Epithelial cell of prostate (primary cell): ENCODE results near the gene TBC1D19.
"Not testable (repeated sequence)": the region's sequence is repeated elsewhere in the genome, so short reads cannot be mapped to it uniquely, and the experiment has no call there.

Experiments used
- DNase-seq: peaks from one replicate; pipeline ENCODE4 v3.0.0-alpha.2; 2011; ENCODE audit warnings: low read depth, low spot score
- H3K27ac ChIP-seq: fragments of 450-650 bp; 2 replicates; pipeline ENCODE4 v1.5.1; 2017; ENCODE audit warnings: mild to moderate bottlenecking

Gene TBC1D19

GRCh38 chr4:26594778-26595177, 10.9 kb downstream of the TBC1D19 start:
- no peak for DNase-seq
- H3K27ac ChIP-seq: no peak overlapping the region

GRCh38 chr4:26596843-26597242, 13.0 kb downstream of the TBC1D19 start:
- no peak overlapping the region for H3K27ac ChIP-seq
- no peak for DNase-seq

DNA sequence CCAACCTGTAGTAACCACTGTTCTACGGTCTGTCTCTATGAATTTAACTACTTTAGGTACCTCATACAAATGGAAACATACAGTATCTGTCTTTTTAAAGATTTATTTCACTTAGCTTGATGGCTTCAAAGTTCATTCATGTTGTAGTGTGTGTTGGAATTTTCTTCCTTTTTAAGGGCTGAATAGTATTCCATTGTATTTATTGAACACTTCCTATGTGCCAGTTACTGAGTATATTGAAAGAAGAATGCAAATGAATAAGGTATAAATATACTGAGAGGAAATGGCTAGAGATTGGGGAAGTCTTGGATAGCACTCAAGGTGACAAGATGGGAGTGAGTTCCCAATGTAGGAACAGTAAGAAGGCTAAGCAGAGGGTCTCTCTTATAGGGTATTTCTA, 17.3 kb downstream of the TBC1D19 start:
- no peak overlapping the region for H3K27ac ChIP-seq
- DNase-seq: no peak

- H3K27ac ChIP-seq: no peak overlapping the region
- no peak for DNase-seq
Measured at GRCh38 chr4:26607776-26608175, 23.9 kb downstream of the TBC1D19 start.

DNA sequence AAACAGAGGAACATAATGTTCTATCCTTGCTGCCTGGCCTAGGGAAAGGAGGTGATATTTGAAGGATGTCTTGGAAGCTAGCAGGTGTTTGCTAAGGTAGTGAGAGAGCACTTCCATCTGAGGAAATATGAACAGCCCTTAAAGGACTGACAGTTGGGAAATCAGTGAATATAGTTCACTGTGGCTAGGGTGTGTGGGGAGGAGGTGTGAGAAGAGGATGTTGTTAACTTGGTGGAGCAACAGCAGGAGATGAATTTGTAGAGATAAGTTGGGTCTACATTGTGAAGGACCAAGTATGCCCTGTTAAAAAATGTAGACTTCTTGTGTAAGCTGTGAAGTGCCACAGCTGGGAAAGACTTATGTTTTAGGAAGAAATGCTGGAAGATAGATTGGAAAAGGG, 25.5 kb downstream of the TBC1D19 start:
- no peak overlapping the region for H3K27ac ChIP-seq
- no peak for DNase-seq

DNA sequence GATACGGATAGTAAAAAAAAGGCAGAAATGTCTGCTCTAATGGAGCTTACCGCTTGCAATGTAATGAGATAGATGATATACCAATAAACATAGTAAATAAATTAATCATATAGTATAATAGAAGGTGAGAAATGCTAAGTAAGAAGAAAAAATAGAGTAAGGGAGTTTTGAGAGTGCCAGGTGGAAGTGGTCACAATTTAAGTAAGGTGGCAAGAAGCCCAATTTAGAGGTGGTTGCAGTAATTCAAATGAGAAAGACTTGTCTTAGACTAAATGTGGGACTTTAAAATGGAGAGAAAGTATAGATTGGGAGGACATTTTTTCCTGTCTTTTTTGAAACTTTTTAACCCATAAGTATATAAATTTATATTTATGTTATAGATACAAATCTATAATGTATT, 26.0 kb downstream of the TBC1D19 start:
- DNase-seq: no peak
- no peak overlapping the region for H3K27ac ChIP-seq

- H3K27ac ChIP-seq: no peak overlapping the region
- no peak for DNase-seq
Measured at GRCh38 chr4:26611372-26611771, 27.5 kb downstream of the TBC1D19 start.

DNA sequence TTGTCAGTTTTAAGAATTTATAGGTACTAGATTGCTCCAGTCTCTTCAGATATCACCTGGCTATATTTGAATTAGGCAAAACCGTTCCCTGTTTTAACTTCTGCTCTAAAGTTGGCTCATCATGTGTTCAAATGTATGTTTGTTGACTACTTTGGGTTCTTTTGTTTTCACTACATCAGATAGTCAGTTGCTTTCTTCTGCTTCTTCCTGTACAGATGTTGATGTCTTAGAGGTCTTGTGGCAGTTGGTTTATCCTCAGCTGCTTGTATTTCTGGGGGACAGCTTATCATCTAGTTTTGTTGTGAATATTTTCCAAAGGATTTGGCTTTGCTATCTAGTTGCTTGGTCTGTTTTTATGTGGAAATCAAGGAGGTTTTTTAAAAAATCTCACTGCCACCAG, 28.0 kb downstream of the TBC1D19 start:
- no peak overlapping the region for H3K27ac ChIP-seq
- DNase-seq: no peak

DNA sequence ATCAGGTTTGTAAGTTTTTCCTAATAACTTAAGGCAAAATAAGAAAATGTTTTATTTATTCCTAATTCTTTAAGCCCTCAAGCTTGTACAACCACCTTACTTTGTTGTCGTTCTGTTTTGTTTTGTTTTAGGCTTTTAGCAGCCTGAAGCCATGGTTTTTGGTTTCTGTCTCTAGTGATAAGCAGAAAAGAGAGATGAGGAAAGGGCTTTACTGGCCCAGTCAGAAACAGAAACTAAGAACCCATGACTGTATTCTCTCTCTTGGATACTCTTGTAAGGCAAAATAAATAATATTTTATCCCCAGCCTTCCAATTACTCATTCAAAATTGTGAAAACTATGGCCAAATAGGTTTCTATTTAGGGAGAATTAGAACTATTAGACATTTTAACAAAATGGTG, 29.4 kb downstream of the TBC1D19 start:
- H3K27ac ChIP-seq: no peak overlapping the region
- DNase-seq: no peak

GRCh38 chr4:26613735-26614134, 29.9 kb downstream of the TBC1D19 start:
- no peak overlapping the region for H3K27ac ChIP-seq
- no peak for DNase-seq

DNA sequence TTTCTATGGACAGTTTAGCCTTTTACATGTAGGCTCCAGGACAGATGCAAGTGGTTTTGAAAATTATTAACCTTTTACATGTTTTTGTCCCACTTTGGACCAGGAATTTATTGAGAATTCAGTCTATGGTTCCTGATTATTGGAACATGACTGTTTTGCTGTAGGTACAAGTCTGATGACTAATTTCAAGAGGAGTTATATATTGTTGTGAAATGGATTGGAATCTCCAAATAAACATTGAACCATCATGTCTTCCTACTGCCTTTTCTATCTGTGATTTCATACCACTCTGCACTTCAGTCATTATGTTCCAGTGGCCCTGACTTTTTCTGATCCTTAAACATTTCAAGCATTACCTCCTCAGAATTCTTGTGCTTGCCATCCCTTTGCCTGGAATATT, 35.9 kb downstream of the TBC1D19 start:
- no peak overlapping the region for H3K27ac ChIP-seq
- DNase-seq: no peak

GRCh38 chr4:26621366-26621765, 37.5 kb downstream of the TBC1D19 start:
- H3K27ac ChIP-seq: no peak overlapping the region
- no peak for DNase-seq

DNA sequence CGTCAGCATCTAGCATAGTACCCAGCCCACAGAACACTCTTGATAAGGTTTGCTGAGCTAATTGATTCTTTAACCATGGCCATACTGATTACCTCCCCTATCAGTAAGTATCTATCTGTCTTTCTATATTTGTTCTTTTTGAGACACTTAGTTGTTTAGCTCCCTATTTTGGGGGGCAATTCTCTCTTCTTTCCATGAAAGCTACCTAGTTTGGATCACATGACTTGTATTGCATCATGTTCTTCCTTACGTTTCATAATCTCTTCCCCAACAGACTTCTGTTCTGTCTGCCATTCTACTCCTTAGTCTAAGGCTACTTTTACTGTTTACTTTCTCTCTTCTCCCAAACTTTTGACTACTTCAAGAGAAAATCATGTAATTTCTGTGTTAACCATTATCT, 39.0 kb downstream of the TBC1D19 start:
- no peak for DNase-seq
- no peak overlapping the region for H3K27ac ChIP-seq

DNA sequence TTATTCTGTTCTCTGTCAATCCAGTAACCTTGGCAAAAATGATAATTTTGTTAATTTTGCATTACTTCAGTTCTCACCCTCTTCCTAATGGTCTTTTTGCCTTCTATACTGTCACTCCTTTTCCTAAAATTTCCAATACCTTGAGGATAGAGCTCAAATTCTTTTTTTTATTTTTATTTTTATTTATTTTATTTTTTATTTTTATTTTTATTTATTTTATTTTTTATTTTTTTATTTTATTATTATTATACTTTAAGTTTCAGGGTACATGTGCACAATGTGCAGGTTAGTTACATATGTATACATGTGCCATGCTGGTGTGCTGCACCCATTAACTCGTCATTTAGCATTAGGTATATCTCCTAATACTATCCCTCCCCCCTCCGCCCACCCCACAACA, 42.8 kb downstream of the TBC1D19 start:
- not testable (repeated sequence) for DNase-seq, H3K27ac ChIP-seq

DNA sequence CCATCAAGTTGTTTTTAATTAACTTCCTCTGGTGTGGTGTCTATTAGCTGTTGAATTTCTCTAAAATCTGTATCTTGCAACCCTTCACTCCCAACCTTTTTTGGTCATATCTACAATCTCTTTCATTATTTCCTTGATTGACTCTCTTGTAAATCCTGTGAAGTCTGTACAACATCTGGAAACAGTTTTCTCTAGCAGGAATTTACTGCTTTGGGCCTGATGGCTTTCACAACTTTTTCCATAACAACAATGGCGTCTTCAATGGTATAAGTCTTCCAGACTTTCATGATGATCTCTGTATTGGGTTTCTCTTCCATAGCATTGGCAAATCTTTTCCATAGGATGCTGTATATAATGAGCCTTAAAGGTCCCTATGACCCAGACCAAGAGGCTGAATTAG, 49.0 kb downstream of the TBC1D19 start:
- no peak overlapping the region for H3K27ac ChIP-seq
- no peak for DNase-seq

- no peak for DNase-seq
- no peak overlapping the region for H3K27ac ChIP-seq
Measured at GRCh38 chr4:26634237-26634636, 50.4 kb downstream of the TBC1D19 start.

DNA sequence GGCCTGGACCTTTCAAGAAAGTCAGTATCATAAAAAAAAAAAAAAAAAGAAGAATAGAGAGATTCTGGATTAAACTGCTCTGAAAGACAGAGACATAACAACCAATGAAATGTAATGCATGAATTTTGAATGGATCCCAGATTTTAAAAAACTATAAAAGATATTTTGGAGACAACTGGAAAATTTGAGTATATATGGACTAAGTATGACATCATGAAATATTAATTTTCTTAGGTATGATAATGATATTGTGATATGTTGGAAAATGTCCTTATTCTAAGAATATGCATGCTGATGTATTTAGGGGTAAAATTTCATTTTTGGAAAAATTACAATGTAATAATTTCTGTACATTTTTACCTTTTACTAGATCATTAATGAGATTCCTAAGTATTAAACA, 52.6 kb downstream of the TBC1D19 start:
- no peak overlapping the region for H3K27ac ChIP-seq
- no peak for DNase-seq

DNA sequence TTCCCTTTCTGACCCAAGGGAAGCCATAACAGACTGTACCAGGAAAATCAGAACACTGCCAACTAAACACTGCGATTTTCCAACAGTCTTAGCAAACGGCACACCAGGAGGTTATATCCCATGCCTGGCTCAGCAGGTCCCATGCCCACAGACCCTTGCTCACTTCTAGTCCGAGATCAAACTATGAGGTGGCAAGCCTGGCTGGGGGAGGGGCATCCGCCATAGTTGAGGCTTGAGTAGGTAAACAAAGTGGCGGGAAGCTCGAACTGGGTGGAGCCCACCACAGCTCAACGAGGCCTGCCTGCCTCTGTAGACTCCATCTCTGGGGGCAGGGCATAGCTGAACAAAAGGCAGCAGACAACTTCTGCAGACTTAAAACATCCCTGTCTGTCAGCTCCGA, 56.8 kb downstream of the TBC1D19 start:
- H3K27ac ChIP-seq, DNase-seq: not testable (repeated sequence)

DNA sequence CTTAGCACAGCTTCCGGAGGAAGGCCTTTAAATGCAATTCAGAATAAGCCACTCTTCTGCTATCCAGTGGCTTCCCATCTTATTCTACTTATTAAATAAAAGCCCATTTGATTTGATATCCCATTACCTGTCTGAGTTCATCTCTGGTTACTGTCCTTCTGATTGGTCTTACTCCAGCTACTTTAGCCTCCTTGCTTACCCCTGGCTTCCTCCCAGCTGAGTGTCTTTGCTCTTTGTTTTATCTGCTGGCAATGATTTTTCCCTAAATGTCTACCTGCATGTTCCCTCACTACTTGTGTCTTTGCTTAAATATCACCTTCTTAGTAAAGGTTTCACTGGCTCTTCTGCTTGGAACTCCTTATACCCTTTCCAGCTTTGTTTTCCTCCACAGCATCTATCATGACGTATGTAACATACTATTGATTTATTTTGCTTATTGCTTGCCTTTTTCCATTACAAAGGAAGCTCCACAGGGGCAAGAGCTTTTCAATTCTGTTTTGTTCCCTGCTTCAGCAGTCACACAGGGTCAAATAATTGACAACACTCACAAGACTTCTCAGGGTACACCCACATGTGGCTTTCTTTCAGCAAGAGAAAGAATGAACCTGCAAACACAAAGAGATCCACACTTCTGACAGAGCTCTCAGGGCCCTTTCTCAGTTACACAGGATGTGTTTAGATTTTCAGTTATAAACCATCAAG, 63.8 kb downstream of the TBC1D19 start:
- DNase-seq: no peak
- H3K27ac ChIP-seq: no peak overlapping the region

GRCh38 chr4:26648260-26648659, 64.4 kb downstream of the TBC1D19 start:
- DNase-seq: no peak
- H3K27ac ChIP-seq: no peak overlapping the region

GRCh38 chr4:26660261-26660660, 76.4 kb downstream of the TBC1D19 start:
- no peak for DNase-seq
- no peak overlapping the region for H3K27ac ChIP-seq

GRCh38 chr4:26663888-26664287, 80.0 kb downstream of the TBC1D19 start:
- no peak for DNase-seq
- no peak overlapping the region for H3K27ac ChIP-seq
